Uterus (tissue), 4 donors: ENCODE data around the gene DRG1. TPM values are rescaled to one million over a fixed set of nuclear protein-coding genes. Genes with fewer than 3 reads are reported as not detected.
"Not testable (repeated sequence)": the region's sequence is repeated elsewhere in the genome, so short reads cannot be mapped to it uniquely, and the experiment has no call there.

Source experiments
- DNase-seq, 2 donors: peaks; one replicate each; pipeline ENCODE4 v3.0.0-alpha.2; 2019 to 2020
- H3K27ac ChIP-seq, 2 donors: fragments of 200-600 bp; sonication (generic); 1 replicate in 1 of 2; 2 replicates in 1 of 2; pipeline ENCODE4 v1.5.1; 2016 to 2018
- H3K27me3 ChIP-seq, 2 donors: fragments of 200-600 bp; sonication (generic); one replicate each; pipeline ENCODE4 v1.5.1; 2018 to 2019; ENCODE audit warnings: control low read depth in 1 of 2
- H3K36me3 ChIP-seq, 2 donors: fragments of 200-600 bp; sonication (generic); one replicate each; pipeline ENCODE4 v1.5.1; 2019; ENCODE audit warnings: control low read depth in 1 of 2
- H3K4me1 ChIP-seq, 2 donors: fragments of 200-600 bp; sonication (generic); one replicate each; pipeline ENCODE4 v1.5.1; 2018 to 2019; ENCODE audit warnings: control low read depth in 1 of 2
- H3K4me3 ChIP-seq, 2 donors: fragments of 200-600 bp; sonication (generic); 1 replicate in 1 of 2; 2 replicates in 1 of 2; pipeline ENCODE4 v1.5.1; 2018 to 2019; ENCODE audit warnings: mild to moderate bottlenecking in 1 of 2
- H3K9me3 ChIP-seq, 2 donors: fragments of 200-600 bp; sonication (generic); one replicate each; pipeline ENCODE4 v1.5.1; 2019; ENCODE audit warnings: control low read depth in 1 of 2
- CTCF ChIP-seq, 4 experiments: fragments of 200-600 bp in 2 of 4; fragments of 450-650 bp in 2 of 4; sonication (generic) in 2 of 4; IDR thresholded peaks; one replicate each; pipeline ENCODE4 v1.5.1; 2016 to 2019; ENCODE audit warnings: antibody characterized with exemption in 4 of 4, mild to moderate bottlenecking in 2 of 4, moderate library complexity in 1 of 4
- POLR2A ChIP-seq, 2 donors: fragments of 450-650 bp; IDR thresholded peaks; one replicate each; pipeline ENCODE4 v1.6.1; 2016; ENCODE audit warnings: antibody characterized with exemption in 2 of 2, mild to moderate bottlenecking in 1 of 2, moderate library complexity in 1 of 2
- intact Hi-C: fragments of 100-400 bp; cut with DNase I; formaldehyde crosslinking; loops from one replicate; pipeline ENCODE4 v1.15.1; 2023; ENCODE audit warnings: low total_unique reads
- total RNA-seq, 4 donors: library from RNA; depleted of rRNA in 3 of 4; stranded (reverse); fragments of >200 nt in 3 of 4; gene quantifications; one replicate each; pipeline versions ENCODE4 v1.1.0 to v1.2.4, GENCODE V29; 2014 to 2023
- donor health status: DM: yes; HTN: yes; CAD: no.

DRG1 gene
- total RNA-seq, 4 donors from 2014 or later = 9.2 to 98.2 (median 40.9) TPM

GRCh38 chr22:31465307-31465706 lies 65.9 kb downstream of the DRG1 start:
- H3K27ac ChIP-seq = no peak overlapping the region
- H3K4me1 ChIP-seq = no peaks in the 10 kb centered on the region
- H3K4me3 ChIP-seq = no peak overlapping the region
- no peaks in the 10 kb centered on the region for H3K9me3 ChIP-seq
- TF ChIP-seq CTCF (IDR thresholded peaks at IDR 0.05) (no peak), POLR2A (IDR thresholded peaks at IDR 0.05) (no peak)
- DNase-seq = no peak
- H3K36me3 ChIP-seq = no peaks in the 10 kb centered on the region
- intact Hi-C loops = no loop called here
- H3K27me3 ChIP-seq = no peaks in the 10 kb centered on the region

GRCh38 chr22:31474743-31475142 lies 75.3 kb downstream of the DRG1 start:
- Histone ChIP-seq H3K27ac (no peak overlapping the region), H3K4me1 (no peaks in the 10 kb centered on the region), H3K27me3 (no peaks in the 10 kb centered on the region), H3K4me3 (no peak overlapping the region), H3K9me3 (no peaks in the 10 kb centered on the region), H3K36me3 (no peaks in the 10 kb centered on the region)
- TF ChIP-seq CTCF (IDR thresholded peaks at IDR 0.05) = no peak
- intact Hi-C loops = no loop called here
- no peak for DNase-seq

- H3K36me3 ChIP-seq = no peaks in the 10 kb centered on the region
- no peak for DNase-seq
- intact Hi-C loops = no loop called here
Observed at GRCh38 chr22:31475800-31476199, 76.4 kb downstream of the DRG1 start.

GRCh38 chr22:31477329-31477728 lies 77.9 kb downstream of the DRG1 start:
- no peaks in the 10 kb centered on the region for H3K36me3 ChIP-seq
- intact Hi-C loops = no loop called here
- TF ChIP-seq CTCF (IDR thresholded peaks at IDR 0.05) = no peak

More at GRCh38 chr22:31475800-31476199, 76.4 kb downstream of the DRG1 start:
- no peak overlapping the region for H3K4me3 ChIP-seq
- no peaks in the 10 kb centered on the region for H3K4me1 ChIP-seq
- no peaks in the 10 kb centered on the region for H3K9me3 ChIP-seq
- no peak overlapping the region for H3K27ac ChIP-seq
- TF ChIP-seq CTCF (IDR thresholded peaks at IDR 0.05) = no peak
- no peak for TF ChIP-seq POLR2A (IDR thresholded peaks at IDR 0.05)
- no peaks in the 10 kb centered on the region for H3K27me3 ChIP-seq

GRCh38 chr22:31481129-31481528 lies 81.7 kb downstream of the DRG1 start:
- H3K27ac ChIP-seq = no peak overlapping the region
- no peak overlapping the region for H3K4me3 ChIP-seq
- H3K27me3 ChIP-seq = no peaks in the 10 kb centered on the region
- intact Hi-C loops = no loop called here
- DNase-seq = no peak
- TF ChIP-seq CTCF (IDR thresholded peaks at IDR 0.05) = no peak
- TF ChIP-seq POLR2A (IDR thresholded peaks at IDR 0.05) = no peak
- H3K9me3 ChIP-seq = no peaks in the 10 kb centered on the region
- no peaks in the 10 kb centered on the region for H3K4me1 ChIP-seq
- H3K36me3 ChIP-seq = no peaks in the 10 kb centered on the region

More at GRCh38 chr22:31477329-31477728, 77.9 kb downstream of the DRG1 start:
- Histone ChIP-seq H3K27me3 (no peaks in the 10 kb centered on the region), H3K27ac (no peak overlapping the region), H3K9me3 (no peaks in the 10 kb centered on the region), H3K4me3 (no peak overlapping the region), H3K4me1 (no peaks in the 10 kb centered on the region)
- DNase-seq = no peak

GRCh38 chr22:31482470-31482869 lies 83.1 kb downstream of the DRG1 start:
- H3K9me3 ChIP-seq, H3K27me3 ChIP-seq, DNase-seq, intact Hi-C loops, H3K4me1 ChIP-seq, H3K4me3 ChIP-seq, H3K36me3 ChIP-seq, H3K27ac ChIP-seq: not testable (repeated sequence)
